ENCODE data around the gene REXO5. TPM values are rescaled to one million over a fixed set of nuclear protein-coding genes. Genes with fewer than 3 reads are reported as not detected.

The REXO5 gene
- total and polyA plus RNA-seq, 8 donors: 4.7 to 31.7 (median 7.2) TPM

GRCh38 chr16:20874088-20874581 is 67.8 kb downstream of the REXO5 start:
- Histone ChIP-seq H3K4me1 (peaks cover 41 to 86% (median 69%) of the 10 kb centered on the region in 4 donors), H3K27me3 (no peaks in the 10 kb centered on the region), H3K36me3 (no peaks in the 10 kb centered on the region), H3K27ac (peak overlapping the region in 2 of 5 donors; percentile 2 to 49), H3K9me3 (no peaks in the 10 kb centered on the region), H3K4me3 (no peak overlapping the region)
- DNase-seq: no peak
- WGBS, 5 donors: 72 to 82% (median 78%) methylated on average over 4 of the region's 4 CpGs
- intact Hi-C loops (cut with DNase I; ENCODE audit: low total_unique reads): no loop called here
- TF ChIP-seq CTCF (IDR thresholded peaks at IDR 0.05): no peak

GRCh38 chr16:20875355-20875650 is 69.0 kb downstream of the REXO5 start:
- Histone ChIP-seq H3K27me3 (no peaks in the 10 kb centered on the region), H3K27ac (no peak overlapping the region), H3K36me3 (no peaks in the 10 kb centered on the region), H3K9me3 (no peaks in the 10 kb centered on the region), H3K4me3 (no peak overlapping the region), H3K4me1 (peaks cover 43 to 86% (median 69%) of the 10 kb centered on the region in 4 donors)
- WGBS, 5 donors: 58 to 90% (median 82%) methylated on average over 1 of the region's 1 CpG
- no peak for DNase-seq
- intact Hi-C loops (cut with DNase I; ENCODE audit: low total_unique reads): no loop called here
- TF ChIP-seq CTCF (IDR thresholded peaks at IDR 0.05) (no peak), EP300 (IDR thresholded peaks at IDR 0.05) (no peak), POLR2AphosphoS5 (IDR thresholded peaks at IDR 0.05) (no peak), POLR2A (IDR thresholded peaks at IDR 0.05) (no peak)

- Histone ChIP-seq H3K36me3 (no peaks in the 10 kb centered on the region), H3K27me3 (no peaks in the 10 kb centered on the region), H3K9me3 (no peaks in the 10 kb centered on the region), H3K27ac (peak overlapping the region in 4 of 5 donors; percentile 49 to 73 (median 64)), H3K4me3 (no peak overlapping the region), H3K4me1 (peaks cover 44 to 86% (median 66%) of the 10 kb centered on the region in 4 donors)
- TF ChIP-seq CTCF (IDR thresholded peaks at IDR 0.05) (no peak), EP300 (IDR thresholded peaks at IDR 0.05) (no peak), POLR2A (IDR thresholded peaks at IDR 0.05) (no peak), POLR2AphosphoS5 (IDR thresholded peaks at IDR 0.05) (no peak)
- 63 to 77% (median 70%) methylated on average over 5 of the region's 5 CpGs for WGBS, 5 donors
- no peak for DNase-seq
- intact Hi-C loops (cut with DNase I; ENCODE audit: low total_unique reads): no loop called here
These were observed 72.4 kb downstream of the REXO5 start for GRCh38 chr16:20878682-20879147.

GRCh38 chr16:20879175-20880040 is 73.1 kb downstream of the REXO5 start:
- peak in 1 of 2 donors; percentile 24 for DNase-seq
- Histone ChIP-seq H3K9me3 (no peaks in the 10 kb centered on the region), H3K27me3 (no peaks in the 10 kb centered on the region), H3K36me3 (no peaks in the 10 kb centered on the region), H3K27ac (peak overlapping the region in 4 of 5 donors; percentile 49 to 73 (median 64)), H3K4me3 (no peak overlapping the region), H3K4me1 (peaks cover 50 to 86% (median 69%) of the 10 kb centered on the region in 4 donors)
- intact Hi-C loops (cut with DNase I; ENCODE audit: low total_unique reads): no loop called here
- 37 to 44% (median 38%) methylated on average over 7 of the region's 7 CpGs for WGBS, 5 donors
- TF ChIP-seq EP300 (IDR thresholded peaks at IDR 0.05): no peak
- TF ChIP-seq POLR2A (IDR thresholded peaks at IDR 0.05): no peak
- no peak for TF ChIP-seq CTCF (IDR thresholded peaks at IDR 0.05)
- no peak for TF ChIP-seq POLR2AphosphoS5 (IDR thresholded peaks at IDR 0.05)

Measured in stomach (tissue), 9 donors.